Brain microvascular endothelial cell (primary cell): ENCODE results near the gene CNEP1R1.

ENCODE experiments used
- DNase-seq: peaks from one replicate; pipeline ENCODE4 v3.0.0-alpha.2; 2020
- H3K27ac ChIP-seq: fragments of 250-450 bp; sonication (Bioruptor Pico); 2 replicates; pipeline ENCODE4 v1.5.1; 2020; ENCODE audit warnings: mild to moderate bottlenecking, moderate library complexity
- H3K27me3 ChIP-seq: fragments of 250-450 bp; sonication (Bioruptor Pico); replicated peaks from 2 replicates; pipeline ENCODE4 v1.5.1; 2020; ENCODE audit warnings: mild to moderate bottlenecking
- H3K36me3 ChIP-seq: fragments of 250-450 bp; sonication (Bioruptor Pico); replicated peaks from 2 replicates; pipeline ENCODE4 v1.5.1; 2020; ENCODE audit warnings: mild to moderate bottlenecking
- H3K4me3 ChIP-seq: 2 replicates; pipeline ENCODE4 v1.5.1; 2011; ENCODE audit warnings: low read depth, mild to moderate bottlenecking, control low read depth, low read length, moderate library complexity
- in situ Hi-C: cut with HindIII; loops from 2 replicates; pipeline ENCODE4 v1.10.0; 2017; ENCODE audit warnings: low sequenced_read_pairs, low pct_ligation_motif_present
- TF ChIP-seq, protein P1 (sequence below): IDR thresholded peaks from 2 replicates; pipeline ENCODE4 v1.5.1; 2011; ENCODE audit warnings: low read depth, mild to moderate bottlenecking, moderate library complexity, low read length, control low read depth, inconsistent platforms; ENCODE audit errors: missing control alignments

The CNEP1R1 gene

DNA sequence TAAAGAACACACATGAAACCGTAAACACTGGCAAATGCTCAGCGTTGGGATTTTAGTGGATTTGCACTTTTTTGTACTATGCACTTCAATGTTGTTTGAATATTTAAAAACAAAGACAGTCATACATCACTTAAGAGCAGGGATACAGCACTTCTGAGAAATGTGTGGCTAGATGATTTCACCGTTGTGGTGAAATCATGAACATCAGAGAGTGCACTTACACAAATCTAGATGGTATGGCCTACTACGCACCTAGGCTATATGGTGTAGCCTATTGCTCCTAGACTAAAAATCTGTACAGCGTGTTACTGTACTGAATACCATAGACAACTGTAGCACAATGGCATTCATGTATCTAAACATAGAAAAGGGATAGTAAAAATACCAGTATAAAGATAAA is 37.6 kb upstream of the CNEP1R1 start:
- H3K27ac ChIP-seq = no peak overlapping the region
- TF ChIP-seq, protein P1, sequence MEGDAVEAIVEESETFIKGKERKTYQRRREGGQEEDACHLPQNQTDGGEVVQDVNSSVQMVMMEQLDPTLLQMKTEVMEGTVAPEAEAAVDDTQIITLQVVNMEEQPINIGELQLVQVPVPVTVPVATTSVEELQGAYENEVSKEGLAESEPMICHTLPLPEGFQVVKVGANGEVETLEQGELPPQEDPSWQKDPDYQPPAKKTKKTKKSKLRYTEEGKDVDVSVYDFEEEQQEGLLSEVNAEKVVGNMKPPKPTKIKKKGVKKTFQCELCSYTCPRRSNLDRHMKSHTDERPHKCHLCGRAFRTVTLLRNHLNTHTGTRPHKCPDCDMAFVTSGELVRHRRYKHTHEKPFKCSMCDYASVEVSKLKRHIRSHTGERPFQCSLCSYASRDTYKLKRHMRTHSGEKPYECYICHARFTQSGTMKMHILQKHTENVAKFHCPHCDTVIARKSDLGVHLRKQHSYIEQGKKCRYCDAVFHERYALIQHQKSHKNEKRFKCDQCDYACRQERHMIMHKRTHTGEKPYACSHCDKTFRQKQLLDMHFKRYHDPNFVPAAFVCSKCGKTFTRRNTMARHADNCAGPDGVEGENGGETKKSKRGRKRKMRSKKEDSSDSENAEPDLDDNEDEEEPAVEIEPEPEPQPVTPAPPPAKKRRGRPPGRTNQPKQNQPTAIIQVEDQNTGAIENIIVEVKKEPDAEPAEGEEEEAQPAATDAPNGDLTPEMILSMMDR = no peak
- no peaks in the 10 kb centered on the region for H3K36me3 ChIP-seq
- no peak overlapping the region for H3K4me3 ChIP-seq
- no peak for DNase-seq
- in situ Hi-C loops = no loop called here
- no peaks in the 10 kb centered on the region for H3K27me3 ChIP-seq

DNA sequence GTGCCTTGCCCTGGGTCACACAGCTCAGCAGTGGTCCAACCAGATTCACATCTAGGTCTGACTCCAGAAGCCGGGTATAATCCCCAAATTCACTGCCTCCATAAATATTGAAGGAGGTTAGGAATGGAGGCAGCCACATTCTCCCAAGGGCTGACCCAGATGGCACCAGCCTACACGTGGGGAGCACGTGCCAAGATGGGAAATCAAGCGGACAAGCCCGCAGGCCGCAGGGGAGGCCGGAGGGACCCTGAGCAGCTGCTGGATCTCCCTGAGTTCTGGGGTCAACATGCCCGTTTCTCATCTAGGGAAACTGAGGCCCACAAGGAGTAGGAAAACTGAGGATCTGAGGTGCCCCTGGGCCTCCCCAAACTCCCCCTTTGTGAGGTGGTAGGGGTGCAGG is 32.2 kb upstream of the CNEP1R1 start:
- TF ChIP-seq, protein P1 = no peak
- Histone ChIP-seq H3K4me3 (no peak overlapping the region), H3K36me3 (no peaks in the 10 kb centered on the region), H3K27ac (no peak overlapping the region), H3K27me3 (no peaks in the 10 kb centered on the region)
- DNase-seq = no peak
- in situ Hi-C loops = no loop called here

DNA sequence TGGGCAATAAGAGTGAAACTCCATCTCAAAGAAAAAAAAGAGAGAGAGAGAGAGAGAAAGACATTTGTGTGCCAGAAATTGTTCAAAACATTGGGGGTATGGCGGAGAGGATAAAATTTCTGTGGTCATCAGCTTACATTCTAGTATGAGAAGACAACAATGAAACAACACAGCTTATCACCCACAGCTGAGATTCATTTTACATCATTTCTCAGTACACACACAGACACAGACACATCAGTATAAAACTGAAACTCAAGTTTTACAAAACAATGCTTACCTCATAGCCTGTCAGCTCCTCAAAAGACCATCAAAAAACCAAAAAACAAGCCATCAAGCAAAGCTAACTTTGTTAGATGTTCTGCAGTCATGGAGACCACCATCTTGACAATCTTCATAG is 31.4 kb upstream of the CNEP1R1 start:
- in situ Hi-C loops = no loop called here
- no peaks in the 10 kb centered on the region for H3K36me3 ChIP-seq

DNA sequence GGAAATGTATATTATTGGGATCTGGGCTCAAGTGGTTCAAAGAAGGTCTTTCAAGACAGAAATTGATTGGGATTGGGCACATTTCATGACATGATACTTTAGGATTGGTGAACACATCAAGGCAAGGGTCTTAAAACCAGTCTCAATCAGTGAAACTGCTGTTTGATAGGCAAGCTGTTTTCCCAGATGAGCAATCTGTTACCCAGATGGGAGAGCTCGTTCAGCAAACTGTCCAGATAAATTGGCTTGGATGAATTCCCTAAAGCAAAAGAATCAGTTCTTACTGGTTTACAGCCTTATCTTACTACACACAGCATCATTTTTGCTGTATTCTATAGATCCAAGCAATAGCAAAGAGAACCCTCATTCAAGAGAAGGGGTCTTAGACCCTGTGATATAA is 31.0 kb upstream of the CNEP1R1 start:
- no peak for DNase-seq

More for the DNA sequence above, 31.4 kb upstream of the CNEP1R1 start:
- no peak overlapping the region for H3K27ac ChIP-seq
- no peaks in the 10 kb centered on the region for H3K27me3 ChIP-seq
- TF ChIP-seq, protein P1 = no peak
- H3K4me3 ChIP-seq = no peak overlapping the region
- no peak for DNase-seq

DNA sequence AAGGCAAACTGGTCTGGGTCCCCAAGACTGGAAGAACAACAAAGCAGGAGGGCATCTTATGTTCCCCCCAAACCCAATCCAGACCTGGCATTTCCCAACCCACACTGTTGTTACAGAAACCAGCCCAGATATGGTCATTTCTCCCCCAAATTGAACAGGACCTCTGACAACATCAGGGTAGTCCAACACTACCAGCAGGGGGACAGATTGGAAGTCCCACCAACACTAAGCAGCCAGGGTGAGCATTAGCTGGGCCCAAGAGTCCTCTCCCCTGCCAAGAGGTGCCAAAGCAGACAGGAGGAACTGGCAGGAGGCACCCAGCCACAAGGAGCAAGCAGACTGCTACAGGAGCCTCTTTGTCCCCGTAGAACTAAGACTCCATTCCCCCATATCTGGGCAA is 29.3 kb upstream of the CNEP1R1 start:
- Histone ChIP-seq H3K36me3 (no peaks in the 10 kb centered on the region), H3K27ac (no peak overlapping the region)
- TF ChIP-seq, protein P1 = peak; percentile 12

More for the DNA sequence above, 31.0 kb upstream of the CNEP1R1 start:
- Histone ChIP-seq H3K4me3 (no peak overlapping the region), H3K27ac (no peak overlapping the region), H3K27me3 (no peaks in the 10 kb centered on the region), H3K36me3 (no peaks in the 10 kb centered on the region)
- in situ Hi-C loops = no loop called here
- TF ChIP-seq, protein P1 = no peak

DNA sequence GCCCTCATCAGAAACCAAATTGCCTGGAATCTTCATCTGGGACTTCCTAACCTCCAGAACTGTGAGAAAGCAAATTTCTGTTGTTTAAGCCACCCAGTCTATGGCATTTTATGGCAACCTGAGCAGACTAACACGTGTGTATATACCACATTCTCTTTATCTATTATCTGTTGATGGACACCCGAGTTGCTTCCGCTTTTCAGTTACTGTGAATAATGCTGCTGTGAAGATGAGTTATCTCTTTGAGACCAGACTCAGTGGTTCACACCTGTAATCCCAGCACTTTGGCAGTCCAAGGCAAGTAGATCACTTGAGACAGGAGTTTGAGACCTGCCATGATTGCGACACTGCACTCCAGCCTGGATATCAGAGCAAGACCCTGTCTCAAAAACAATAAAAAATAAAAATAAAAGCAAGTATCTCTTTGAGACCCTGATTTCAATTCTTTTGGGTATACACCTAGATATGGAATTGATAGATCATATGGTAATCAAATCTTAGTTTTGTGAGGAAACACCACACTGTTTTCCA is 27.2 kb upstream of the CNEP1R1 start:
- TF ChIP-seq, protein P1 = no peak
- H3K4me3 ChIP-seq = no peak overlapping the region
- no peaks in the 10 kb centered on the region for H3K27me3 ChIP-seq
- no peak overlapping the region for H3K27ac ChIP-seq
- DNase-seq = no peak
- H3K36me3 ChIP-seq = no peaks in the 10 kb centered on the region
- in situ Hi-C loops = no loop called here

More for the DNA sequence above, 29.3 kb upstream of the CNEP1R1 start:
- H3K4me3 ChIP-seq = no peak overlapping the region
- in situ Hi-C loops = no loop called here
- DNase-seq = no peak
- no peaks in the 10 kb centered on the region for H3K27me3 ChIP-seq
